H9 (cell line): ENCODE results near the gene DAND5. TPM values are rescaled to one million over a fixed set of nuclear protein-coding genes. Genes with fewer than 3 reads are reported as not detected.

Experiments
- DNase-seq: peaks from one replicate; pipeline ENCODE4 v3.0.0-alpha.2; 2017
- H2AFZ ChIP-seq: one replicate; pipeline ENCODE4 v1.6.1; 2013; ENCODE audit warnings: mild to moderate bottlenecking, low read length, control low read depth, moderate library complexity
- H2AK5ac ChIP-seq: 2 replicates; pipeline ENCODE4 v1.6.1; 2013; ENCODE audit warnings: low read length, control low read depth, mixed read lengths; ENCODE audit not compliant: insufficient read length
- H2BK120ac ChIP-seq: one replicate; pipeline ENCODE4 v1.6.1; 2013; ENCODE audit warnings: low read depth, mild to moderate bottlenecking, low read length, control low read depth, inconsistent platforms; ENCODE audit not compliant: poor library complexity, severe bottlenecking
- H2BK12ac ChIP-seq: 2 replicates; pipeline ENCODE4 v1.6.1; 2013; ENCODE audit warnings: low read length, control low read depth, mixed read lengths, low read depth; ENCODE audit not compliant: insufficient read length
- H2BK15ac ChIP-seq: 2 replicates; pipeline ENCODE4 v1.6.1; 2013; ENCODE audit warnings: low read depth, low read length, control low read depth
- H2BK20ac ChIP-seq: one replicate; pipeline ENCODE4 v1.6.1; 2013; ENCODE audit warnings: low read depth, mild to moderate bottlenecking, low read length, control low read depth, inconsistent platforms; ENCODE audit not compliant: poor library complexity, severe bottlenecking
- H2BK5ac ChIP-seq: 2 replicates; pipeline ENCODE4 v1.6.1; 2013; ENCODE audit warnings: low read length, control low read depth, mixed read lengths; ENCODE audit not compliant: insufficient read length
- H3K14ac ChIP-seq: 2 replicates; pipeline ENCODE4 v1.6.1; 2013; ENCODE audit warnings: low read length, control low read depth; ENCODE audit not compliant: insufficient read depth
- H3K18ac ChIP-seq: 2 replicates; pipeline ENCODE4 v1.6.1; 2013; ENCODE audit warnings: low read depth, mild to moderate bottlenecking, mixed read lengths, low read length, control low read depth; ENCODE audit not compliant: insufficient read length
- H3K23ac ChIP-seq: 2 replicates; pipeline ENCODE4 v1.6.1; 2013; ENCODE audit warnings: low read length, control low read depth, mixed read lengths, low read depth; ENCODE audit not compliant: insufficient read length
- H3K23me2 ChIP-seq: 2 replicates; pipeline ENCODE4 v1.6.1; 2013; ENCODE audit warnings: low read depth, mild to moderate bottlenecking, mixed read lengths, low read length, control low read depth; ENCODE audit not compliant: insufficient read length, poor library complexity, severe bottlenecking
- H3K27ac ChIP-seq: 2 replicates; pipeline ENCODE4 v1.5.1; 2013; ENCODE audit warnings: low read length, control low read depth, mixed read lengths, low read depth; ENCODE audit not compliant: insufficient read length
- H3K27me3 ChIP-seq: 2 replicates; pipeline ENCODE4 v1.6.1; 2013; ENCODE audit warnings: low read length, control low read depth, inconsistent platforms; ENCODE audit not compliant: insufficient read depth
- H3K4ac ChIP-seq: 2 replicates; pipeline ENCODE4 v1.6.1; 2013; ENCODE audit warnings: low read depth, mild to moderate bottlenecking, control low read depth, inconsistent platforms, low read length, moderate library complexity
- H3K4me1 ChIP-seq: 2 replicates; pipeline ENCODE4 v1.6.1; 2013; ENCODE audit warnings: low read length, control low read depth, inconsistent platforms; ENCODE audit not compliant: insufficient read depth
- H3K4me2 ChIP-seq: 2 replicates; pipeline ENCODE4 v1.6.1; 2013; ENCODE audit warnings: low read length, control low read depth, mixed read lengths; ENCODE audit not compliant: insufficient read length, insufficient read depth
- H3K56ac ChIP-seq: 2 replicates; pipeline ENCODE4 v1.6.1; 2013; ENCODE audit warnings: low read depth, mild to moderate bottlenecking, mixed read lengths, low read length, control low read depth; ENCODE audit not compliant: insufficient read length
- H3K79me1 ChIP-seq: 2 replicates; pipeline ENCODE4 v1.6.1; 2013; ENCODE audit warnings: low read depth, mild to moderate bottlenecking, moderate library complexity, low read length, control low read depth, inconsistent platforms; ENCODE audit not compliant: insufficient read depth, poor library complexity, severe bottlenecking
- H3K79me2 ChIP-seq: 2 replicates; pipeline ENCODE4 v1.6.1; 2013; ENCODE audit warnings: low read length, control low read depth, inconsistent platforms; ENCODE audit not compliant: insufficient read depth
- H3K9ac ChIP-seq: 2 replicates; pipeline ENCODE4 v1.6.1; 2013; ENCODE audit warnings: low read length, control low read depth, mixed read lengths; ENCODE audit not compliant: insufficient read length; ENCODE audit errors: extremely low read depth
- H3K9me3 ChIP-seq: one replicate; pipeline ENCODE4 v1.6.1; 2013; ENCODE audit warnings: low read depth, low read length, inconsistent platforms; ENCODE audit not compliant: control insufficient read depth
- H3T11ph ChIP-seq: one replicate; pipeline ENCODE4 v1.6.1; 2013; ENCODE audit warnings: mild to moderate bottlenecking, low read length, control low read depth, inconsistent platforms
- H4K20me1 ChIP-seq: one replicate; pipeline ENCODE4 v1.6.1; 2013; ENCODE audit not compliant: control insufficient read depth, insufficient read length, insufficient read depth
- H4K5ac ChIP-seq: 2 replicates; pipeline ENCODE4 v1.6.1; 2013; ENCODE audit warnings: low read depth, mild to moderate bottlenecking, mixed read lengths, low read length, control low read depth; ENCODE audit not compliant: insufficient read length
- H4K8ac ChIP-seq: replicated peaks from 2 replicates; pipeline ENCODE4 v1.6.1; 2013; ENCODE audit warnings: low read length, control low read depth, mixed read lengths, low read depth; ENCODE audit not compliant: insufficient read length
- H4K91ac ChIP-seq: 2 replicates; pipeline ENCODE4 v1.6.1; 2013; ENCODE audit warnings: low read depth, mild to moderate bottlenecking, moderate library complexity, mixed read lengths, low read length, control low read depth; ENCODE audit not compliant: insufficient read length
- H3K27ac Mint-ChIP-seq, 3 experiments: 2 replicates in 2 of 3; 3 replicates in 1 of 3; pipeline ENCODE4 v1.8.0; 2020 to 2021; ENCODE audit warnings: mixed read lengths in 3 of 3, mild to moderate bottlenecking in 1 of 3, moderate library complexity in 1 of 3
- H3K27me3 Mint-ChIP-seq: 2 replicates; pipeline ENCODE4 v1.8.0; 2021; ENCODE audit warnings: low read depth, mild to moderate bottlenecking, moderate library complexity, mixed read lengths
- H3K36me3 Mint-ChIP-seq, 3 experiments: 2 replicates in 2 of 3; 3 replicates in 1 of 3; pipeline ENCODE4 v1.8.0; 2020 to 2021; ENCODE audit warnings: low read depth in 3 of 3, mixed read lengths in 3 of 3; ENCODE audit not compliant: insufficient read depth in 1 of 3
- H3K4me1 Mint-ChIP-seq, 2 experiments: 2 replicates each; pipeline ENCODE4 v1.8.0; 2020; ENCODE audit warnings: mixed read lengths in 2 of 2
- H3K4me3 Mint-ChIP-seq, 2 experiments: 2 replicates in 1 of 2; 3 replicates in 1 of 2; pipeline ENCODE4 v1.8.0; 2020 to 2021; ENCODE audit warnings: mild to moderate bottlenecking in 2 of 2, mixed read lengths in 2 of 2, moderate library complexity in 1 of 2
- H3K9me3 Mint-ChIP-seq, 2 experiments: 2 replicates in 1 of 2; 3 replicates in 1 of 2; pipeline ENCODE4 v1.8.0; 2020; ENCODE audit warnings: mild to moderate bottlenecking in 2 of 2, mixed read lengths in 2 of 2, moderate library complexity in 1 of 2
- CTCF ChIP-seq: fragments of 200-600 bp; sonication (generic); conservative IDR thresholded peaks from 3 replicates; pipeline ENCODE4 v1.8.0; 2021; ENCODE audit warnings: antibody characterized with exemption, mild to moderate bottlenecking
- WGBS: extraction: QIAGEN DNeasy Blood & Tissue Kit; methylation state at CpG from one replicate; pipeline ENCODE4 v1.1.7; 2013; ENCODE audit warnings: missing lambda C conversion rate, low lambda C conversion rate, mixed read lengths; ENCODE audit not compliant: insufficient read length; ENCODE audit errors: extremely low coverage; 5-methylcytosine and 5-hydroxymethylcytosine counted together
- total RNA-seq: library from RNA; stranded (reverse); gene quantifications from 2 replicates; pipeline ENCODE4 v1.2.1, GENCODE V29; 2021

The DAND5 gene
- total RNA-seq, 1 experiment from 2014 or later, result 0.11 TPM

- Histone ChIP-seq H3K23ac (no peak overlapping the region), H2AK5ac (no peak overlapping the region), H3K23me2 (no peaks in the 10 kb centered on the region), H3K9me3 (no peaks in the 10 kb centered on the region), H3K18ac (peak overlapping the region; percentile 82), H2BK15ac (no peak overlapping the region), H3K56ac (no peak overlapping the region), H3K4ac (no peak overlapping the region), H3K4me2 (peak overlapping the region; percentile 96), H3K4me1 (no peaks in the 10 kb centered on the region), H4K8ac (no peak overlapping the region), H3K27ac (peak overlapping the region; percentile 42), H2AFZ (no peak overlapping the region), H3K9ac (peak overlapping the region; percentile 97), H3K14ac (peak overlapping the region; percentile 60; the same call in 1 of the 2 replicates), H3K79me2 (no peaks in the 10 kb centered on the region; the same call in 1 of the 2 replicates), H3T11ph (no peak overlapping the region), H3K79me1 (no peaks in the 10 kb centered on the region), H4K5ac (no peak overlapping the region), H2BK120ac (no peak overlapping the region), H4K20me1 (no peaks in the 10 kb centered on the region), H2BK20ac (no peak overlapping the region), H2BK12ac (no peak overlapping the region), H3K27me3 (no peaks in the 10 kb centered on the region), H2BK5ac (no peak overlapping the region), H4K91ac (no peak overlapping the region)
- Mint-ChIP-seq H3K27me3 (no peaks in the 10 kb centered on the region), H3K9me3 (0 out of 5 replicates have a peak, but pooled peaks cover 0 to 3% of the 10 kb centered on the region in 2 experiments), H3K27ac (peak overlapping the region; percentile 81 to 99 (median 93)), H3K4me1 (peaks cover 10 to 22% of the 10 kb centered on the region in 2 experiments), H3K36me3 (peaks cover 56 to 83% (median 75%) of the 10 kb centered on the region in 3 experiments), H3K4me3 (peak overlapping the region; percentile 79 to 90)
- peak; percentile 87 for DNase-seq
- TF ChIP-seq CTCF, result no peak
- WGBS, result no CpG with 5 or more reads among the region's 40 CpGs
Observed at GRCh38 chr19:12946092-12946721, 23.2 kb upstream of the DAND5 start.
